Measurements from ENCODE around the gene AXIN2.

DNA sequence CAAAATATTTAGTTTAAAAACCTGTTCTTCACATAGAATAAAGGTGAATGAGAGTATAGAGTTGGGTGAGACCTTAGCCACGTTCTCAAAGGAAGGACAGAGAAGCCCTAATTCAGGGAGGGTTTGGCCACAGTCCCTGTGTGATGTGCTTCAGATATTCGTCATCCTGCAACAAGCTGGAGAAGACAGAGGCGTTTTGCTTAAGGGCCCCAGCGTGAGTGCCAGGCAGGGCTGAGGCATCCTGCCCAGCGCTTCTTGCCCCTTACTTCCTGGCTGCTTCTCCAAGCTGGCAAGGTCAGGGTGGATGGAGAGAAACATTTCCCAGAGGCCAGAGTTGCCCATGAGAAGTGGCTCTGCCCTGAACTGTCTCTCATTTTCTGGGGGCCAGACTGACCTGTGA, 46.9 kb downstream of the AXIN2 start:
- TF ChIP-seq POLR2A (IDR thresholded peaks at IDR 0.05) = no peak
- no peak for TF ChIP-seq CTCF (IDR thresholded peaks at IDR 0.05)
